SU-DHL-6 (cell line): ENCODE data around the gene RMP24.
A peak's percentile ranks its signal among the peaks of the same experiment; 100 is the strongest.

Experiments
- H2AFZ ChIP-seq: fragments of 200-600 bp; sonication (generic); 2 replicates; pipeline ENCODE4 v1.6.1; 2014; ENCODE audit warnings: low read depth, mild to moderate bottlenecking, moderate library complexity, mixed read lengths, antibody characterized with exemption, low read length; ENCODE audit not compliant: severe bottlenecking
- H3F3A ChIP-seq: fragments of 200-600 bp; shearing (Covaris generic); 2 replicates; pipeline ENCODE4 v1.6.0; 2016; ENCODE audit warnings: antibody characterized with exemption, mild to moderate bottlenecking; ENCODE audit not compliant: insufficient read depth
- H3K27ac ChIP-seq: fragments of 200-600 bp; sonication (generic); 2 replicates; pipeline ENCODE4 v1.5.1; 2016; ENCODE audit warnings: low read depth, mild to moderate bottlenecking, low read length, moderate library complexity, mixed read lengths
- H3K27me3 ChIP-seq: fragments of 200-600 bp; sonication (generic), shearing (Covaris generic); 2 replicates; pipeline ENCODE4 v1.6.0; 2014; ENCODE audit warnings: mild to moderate bottlenecking, low read length
- H3K36me3 ChIP-seq: fragments of 200-600 bp; sonication (generic); 2 replicates; pipeline ENCODE4 v1.6.1; 2014; ENCODE audit warnings: mild to moderate bottlenecking, low read length, mixed read lengths
- H3K4me2 ChIP-seq: fragments of 300-600, 200-600 bp; shearing (Covaris generic), sonication (generic); 2 replicates; pipeline ENCODE4 v1.6.0; 2014; ENCODE audit warnings: low read length, low read depth, mild to moderate bottlenecking; ENCODE audit not compliant: poor library complexity, severe bottlenecking
- H3K4me3 ChIP-seq: fragments of 200-600 bp; sonication (generic); 2 replicates; pipeline ENCODE4 v1.5.1; 2014; ENCODE audit warnings: antibody characterized with exemption, low read length, mild to moderate bottlenecking, mixed read lengths; ENCODE audit not compliant: insufficient read depth, poor library complexity, severe bottlenecking
- H3K79me2 ChIP-seq: fragments of 200-600 bp; sonication (generic); 2 replicates; pipeline ENCODE4 v1.6.1; 2014; ENCODE audit warnings: mild to moderate bottlenecking, low read length, moderate library complexity; ENCODE audit not compliant: insufficient read depth
- H3K9ac ChIP-seq: fragments of 200-600 bp; sonication (generic); 2 replicates; pipeline ENCODE4 v1.7.0; 2014; ENCODE audit warnings: mild to moderate bottlenecking, low read length
- H3K9me2 ChIP-seq: fragments of 200-600 bp; sonication (generic); replicated peaks from 2 replicates; pipeline ENCODE4 v1.6.1; 2014; ENCODE audit warnings: low read length; ENCODE audit not compliant: insufficient read depth
- H3K9me3 ChIP-seq: fragments of 200-600 bp; sonication (generic); 2 replicates; pipeline ENCODE4 v1.6.1; 2014; ENCODE audit warnings: low read length, mixed read lengths; ENCODE audit not compliant: insufficient read depth
- H4K20me1 ChIP-seq: fragments of 200-600 bp; sonication (generic); 2 replicates; pipeline ENCODE4 v1.6.1; 2014; ENCODE audit warnings: low read depth, mild to moderate bottlenecking, antibody characterized with exemption, low read length, moderate library complexity, mixed read lengths
- CTCF ChIP-seq: fragments of 200-600 bp; sonication (generic); IDR thresholded peaks from one replicate; pipeline ENCODE4 v1.5.1; 2017; ENCODE audit warnings: antibody characterized with exemption, mild to moderate bottlenecking, low read length, moderate library complexity; ENCODE audit not compliant: insufficient read depth, poor library complexity, severe bottlenecking
- EZH2phosphoT487 ChIP-seq: fragments of 200-600 bp; sonication (generic), shearing (Covaris generic); conservative IDR thresholded peaks from 2 replicates; pipeline ENCODE4 v1.6.1; 2018; ENCODE audit warnings: mild to moderate bottlenecking, antibody characterized with exemption, low read length, moderate library complexity, mixed read lengths

RMP24 gene

GRCh38 chr18:35948080-35948479 lies 24.4 kb upstream of the RMP24 start:
- H3K9me2 ChIP-seq, result no peaks in the 10 kb centered on the region
- TF ChIP-seq CTCF (no peak), EZH2phosphoT487 (no peak)
- H3K27me3 ChIP-seq, result no peaks in the 10 kb centered on the region
- no peak overlapping the region for H3K4me2 ChIP-seq
- H3K9ac ChIP-seq, result no peak overlapping the region
- H2AFZ ChIP-seq, result no peak overlapping the region
- no peak overlapping the region for H3K27ac ChIP-seq
- no peak overlapping the region for H3K4me3 ChIP-seq
- no peaks in the 10 kb centered on the region for H3F3A ChIP-seq
- no peaks in the 10 kb centered on the region for H3K79me2 ChIP-seq
- no peaks in the 10 kb centered on the region for H4K20me1 ChIP-seq
- no peaks in the 10 kb centered on the region for H3K9me3 ChIP-seq
- no peaks in the 10 kb centered on the region for H3K36me3 ChIP-seq

- Histone ChIP-seq H3K4me2 (no peak overlapping the region), H3K9ac (no peak overlapping the region), H3K27me3 (no peaks in the 10 kb centered on the region), H4K20me1 (no peaks in the 10 kb centered on the region), H2AFZ (no peak overlapping the region), H3F3A (no peaks in the 10 kb centered on the region), H3K9me3 (no peaks in the 10 kb centered on the region), H3K9me2 (no peaks in the 10 kb centered on the region), H3K79me2 (no peaks in the 10 kb centered on the region), H3K36me3 (no peaks in the 10 kb centered on the region), H3K27ac (no peak overlapping the region), H3K4me3 (no peak overlapping the region)
- no peak for TF ChIP-seq EZH2phosphoT487
- no peak for TF ChIP-seq CTCF
These were observed 23.4 kb upstream of the RMP24 start for GRCh38 chr18:35949090-35949489.

- Histone ChIP-seq H2AFZ (no peak overlapping the region), H3F3A (no peaks in the 10 kb centered on the region), H3K4me2 (no peak overlapping the region), H3K9me2 (no peaks in the 10 kb centered on the region), H4K20me1 (no peaks in the 10 kb centered on the region), H3K27ac (no peak overlapping the region), H3K27me3 (no peaks in the 10 kb centered on the region), H3K4me3 (no peak overlapping the region), H3K9me3 (no peaks in the 10 kb centered on the region), H3K9ac (no peak overlapping the region), H3K79me2 (no peaks in the 10 kb centered on the region), H3K36me3 (no peaks in the 10 kb centered on the region)
- TF ChIP-seq CTCF, result peak; percentile 96
- no peak for TF ChIP-seq EZH2phosphoT487
These were observed 22.4 kb upstream of the RMP24 start for GRCh38 chr18:35949903-35950627.
